Suprapubic skin (tissue), 4 donors: Measurements from ENCODE around the gene GCSAM. TPM values are rescaled to one million over a fixed set of nuclear protein-coding genes. Genes with fewer than 3 reads are reported as not detected.
A peak's percentile ranks its signal among the peaks of the same experiment; 100 is the strongest.
"Not testable (repeated sequence)": the region's sequence is repeated elsewhere in the genome, so short reads cannot be mapped to it uniquely, and the experiment has no call there.

Experiments
- DNase-seq, 2 donors: peaks; one replicate each; pipeline ENCODE4 v3.0.0-alpha.2; 2019; ENCODE audit warnings: low spot score in 2 of 2
- H3K27ac ChIP-seq: fragments of 200-600 bp; sonication (generic); one replicate; pipeline ENCODE4 v1.5.1; 2019
- H3K27me3 ChIP-seq: fragments of 200-600 bp; sonication (generic); one replicate; pipeline ENCODE4 v1.5.1; 2019
- H3K36me3 ChIP-seq: fragments of 200-600 bp; sonication (generic); one replicate; pipeline ENCODE4 v1.5.1; 2019
- H3K4me1 ChIP-seq: fragments of 200-600 bp; sonication (generic); one replicate; pipeline ENCODE4 v1.5.1; 2019
- H3K4me3 ChIP-seq: fragments of 200-600 bp; sonication (generic); one replicate; pipeline ENCODE4 v1.5.1; 2019; ENCODE audit warnings: mild to moderate bottlenecking
- H3K9me3 ChIP-seq: fragments of 200-600 bp; sonication (generic); one replicate; pipeline ENCODE4 v1.5.1; 2019
- EP300 ChIP-seq: sonication (generic); formaldehyde crosslinking; IDR thresholded peaks from one replicate; pipeline ENCODE4 v1.6.1; 2017; ENCODE audit warnings: antibody characterized with exemption
- POLR2A ChIP-seq, 2 donors: fragments of 450-650 bp; IDR thresholded peaks; one replicate each; pipeline ENCODE4 v1.6.1; 2017; ENCODE audit warnings: antibody characterized with exemption in 2 of 2, mild to moderate bottlenecking in 2 of 2, moderate library complexity in 2 of 2
- POLR2AphosphoS5 ChIP-seq, 3 donors: sonication (generic); formaldehyde crosslinking; IDR thresholded peaks; one replicate each; pipeline ENCODE4 v1.6.1; 2017; ENCODE audit warnings: antibody characterized with exemption in 3 of 3
- WGBS: methylation state at CpG from one replicate; pipeline ENCODE4 v1.1.5; 2018; 5-methylcytosine and 5-hydroxymethylcytosine counted together
- total RNA-seq, 4 donors: library from RNA; depleted of rRNA; stranded (reverse); fragments of >200 nt; gene quantifications; one replicate each; pipeline ENCODE4 v1.1.0, GENCODE V29; 2016
- TF ChIP-seq, protein P1 (sequence below), 2 donors: fragments of 200-600 bp in 1 of 2; fragments of 450-650 bp in 1 of 2; sonication (generic) in 1 of 2; IDR thresholded peaks; one replicate each; pipeline ENCODE4 v1.5.1; 2016 to 2019; ENCODE audit warnings: antibody characterized with exemption in 2 of 2, mild to moderate bottlenecking in 1 of 2, moderate library complexity in 1 of 2

GCSAM gene
- total RNA-seq, 4 donors from 2014 or later: 0.62 to 1.4 (median 1.3) TPM

- H3K36me3 ChIP-seq: no peaks in the 10 kb centered on the region
- H3K27me3 ChIP-seq: no peaks in the 10 kb centered on the region
- H3K9me3 ChIP-seq: no peaks in the 10 kb centered on the region
- WGBS: 74% methylated on average over 4 of the region's 4 CpGs
- peak overlapping the region; percentile 34 for H3K27ac ChIP-seq
- no peak for TF ChIP-seq POLR2AphosphoS5 (IDR thresholded peaks at IDR 0.05)
- H3K4me3 ChIP-seq: no peak overlapping the region
- H3K4me1 ChIP-seq: peaks cover 26% of the 10 kb centered on the region
- no peak for DNase-seq
Measured at GRCh38 chr3:112083239-112083638, 49.8 kb downstream of the GCSAM start.

- H3K4me3 ChIP-seq: no peak overlapping the region
- no peak overlapping the region for H3K27ac ChIP-seq
- no peaks in the 10 kb centered on the region for H3K9me3 ChIP-seq
- DNase-seq: no peak
- H3K4me1 ChIP-seq: peaks cover 16% of the 10 kb centered on the region
- WGBS: 81% methylated on average over 10 of the region's 10 CpGs
- no peaks in the 10 kb centered on the region for H3K36me3 ChIP-seq
- TF ChIP-seq EP300: no peak
- TF ChIP-seq, protein P1, sequence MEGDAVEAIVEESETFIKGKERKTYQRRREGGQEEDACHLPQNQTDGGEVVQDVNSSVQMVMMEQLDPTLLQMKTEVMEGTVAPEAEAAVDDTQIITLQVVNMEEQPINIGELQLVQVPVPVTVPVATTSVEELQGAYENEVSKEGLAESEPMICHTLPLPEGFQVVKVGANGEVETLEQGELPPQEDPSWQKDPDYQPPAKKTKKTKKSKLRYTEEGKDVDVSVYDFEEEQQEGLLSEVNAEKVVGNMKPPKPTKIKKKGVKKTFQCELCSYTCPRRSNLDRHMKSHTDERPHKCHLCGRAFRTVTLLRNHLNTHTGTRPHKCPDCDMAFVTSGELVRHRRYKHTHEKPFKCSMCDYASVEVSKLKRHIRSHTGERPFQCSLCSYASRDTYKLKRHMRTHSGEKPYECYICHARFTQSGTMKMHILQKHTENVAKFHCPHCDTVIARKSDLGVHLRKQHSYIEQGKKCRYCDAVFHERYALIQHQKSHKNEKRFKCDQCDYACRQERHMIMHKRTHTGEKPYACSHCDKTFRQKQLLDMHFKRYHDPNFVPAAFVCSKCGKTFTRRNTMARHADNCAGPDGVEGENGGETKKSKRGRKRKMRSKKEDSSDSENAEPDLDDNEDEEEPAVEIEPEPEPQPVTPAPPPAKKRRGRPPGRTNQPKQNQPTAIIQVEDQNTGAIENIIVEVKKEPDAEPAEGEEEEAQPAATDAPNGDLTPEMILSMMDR (IDR thresholded peaks at IDR 0.05): no peak
- no peak for TF ChIP-seq POLR2A (IDR thresholded peaks at IDR 0.05)
- no peak for TF ChIP-seq POLR2AphosphoS5 (IDR thresholded peaks at IDR 0.05)
- no peaks in the 10 kb centered on the region for H3K27me3 ChIP-seq
Measured at GRCh38 chr3:112078125-112079083, 54.6 kb downstream of the GCSAM start.

- no peaks in the 10 kb centered on the region for H3K27me3 ChIP-seq
- DNase-seq: peak in 1 of 2 donors; percentile 66
Measured at GRCh38 chr3:112074616-112075497, 58.2 kb downstream of the GCSAM start.

DNA sequence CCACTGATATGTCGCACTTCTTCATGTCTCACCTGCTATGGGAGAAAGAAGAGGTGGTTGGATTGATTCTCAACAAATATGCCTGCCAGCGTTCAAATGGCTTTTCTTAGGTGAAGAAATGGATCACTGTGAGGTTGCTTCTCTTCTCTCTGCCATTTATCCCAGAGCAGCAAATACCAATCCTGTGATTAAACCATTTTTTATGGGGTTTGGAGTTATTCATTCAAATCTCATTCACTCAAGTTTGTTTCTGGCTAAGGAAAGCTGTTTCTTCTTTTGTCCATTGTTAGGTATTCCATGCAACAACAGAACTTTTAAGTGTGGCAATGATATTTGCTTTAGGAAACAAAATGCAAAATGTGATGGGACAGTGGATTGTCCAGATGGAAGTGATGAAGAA lies 59.0 kb downstream of the GCSAM start:
- TF ChIP-seq POLR2AphosphoS5 (IDR thresholded peaks at IDR 0.05) (no peak), POLR2A (IDR thresholded peaks at IDR 0.05) (no peak), EP300 (no peak)
- TF ChIP-seq, protein P1 (IDR thresholded peaks at IDR 0.05): no peak
- 63% methylated on average over 2 of the region's 2 CpGs for WGBS
- DNase-seq: no peak
- no peaks in the 10 kb centered on the region for H3K9me3 ChIP-seq
- H3K4me3 ChIP-seq: no peak overlapping the region
- no peaks in the 10 kb centered on the region for H3K27me3 ChIP-seq
- no peaks in the 10 kb centered on the region for H3K36me3 ChIP-seq
- peaks cover 19% of the 10 kb centered on the region for H3K4me1 ChIP-seq
- H3K27ac ChIP-seq: peak overlapping the region; percentile 74

More at GRCh38 chr3:112074616-112075497, 58.2 kb downstream of the GCSAM start:
- Histone ChIP-seq H3K4me3 (no peak overlapping the region), H3K4me1 (peaks cover 19% of the 10 kb centered on the region), H3K9me3 (no peaks in the 10 kb centered on the region), H3K27ac (peak overlapping the region; percentile 79), H3K36me3 (no peaks in the 10 kb centered on the region)
- no peak for TF ChIP-seq POLR2AphosphoS5 (IDR thresholded peaks at IDR 0.05)
- WGBS: 24% methylated on average over 6 of the region's 6 CpGs

GRCh38 chr3:112072387-112073060 lies 60.5 kb downstream of the GCSAM start:
- H3K4me1 ChIP-seq: peaks cover 19% of the 10 kb centered on the region
- not testable (repeated sequence) for H3K36me3 ChIP-seq, H3K27me3 ChIP-seq, H3K4me3 ChIP-seq, DNase-seq, H3K9me3 ChIP-seq, H3K27ac ChIP-seq
- WGBS: 71% methylated on average over 3 of the region's 8 CpGs

Other genes with a start within 250 kb of the GCSAM start
- 10 to 100 TPM; 10.7 to 17.0 (median 12.7) TPM for gene ABHD10, start 154.2 kb downstream of the GCSAM start, total RNA-seq
- gene TAGLN3, start 134.3 kb downstream of the GCSAM start, total RNA-seq: under 1 TPM in 2 of 4 donors, not detected in 2; 0.60 to 0.98 TPM
- gene TMPRSS7, start 98.5 kb downstream of the GCSAM start, total RNA-seq: 1 to 10 TPM in 1 of 4 donors, under 1 TPM in 2, not detected in 1; 0.40 to 1.0 (median 0.49) TPM
- gene C3orf52, start 46.9 kb downstream of the GCSAM start, total RNA-seq: 100 to 1,000 TPM in 2 of 4 donors, 10 to 100 TPM in 2; 78.8 to 183 (median 96.7) TPM
- gene SLC9C1, start 161.0 kb upstream of the GCSAM start, total RNA-seq: not detected
- gene CD200, start 199.9 kb upstream of the GCSAM start, total RNA-seq: 1 to 10 TPM; 2.7 to 5.3 (median 3.6) TPM